HCT116 (cell line): ENCODE measurements around the gene DQX1. TPM values are rescaled to one million over a fixed set of nuclear protein-coding genes. Genes with fewer than 3 reads are reported as not detected.
"Not testable (repeated sequence)": the region's sequence is repeated elsewhere in the genome, so short reads cannot be mapped to it uniquely, and the experiment has no call there.

Experiments
- ATAC-seq: fragments of 200-7000 bp; cut with Tn5 transposase; 2 replicates; pipeline ENCODE4 v1.9.1; 2020; ENCODE audit warnings: mild to moderate bottlenecking, moderate library complexity
- BruUV-seq: library from RNA; stranded (reverse); fragments of 400-500 nt; replicated peaks from 2 replicates; lab custom pipeline; 2021; lab: Mats Ljungman, UMichigan
- CTCF ChIA-PET: fragments of 300-600 bp; sonication (Branson Sonifier 250); formaldehyde crosslinking; loops from one replicate; lab custom pipeline; 2021; ENCODE audit warnings: antibody characterized with exemption; lab: Charles Lee
- POLR2A ChIA-PET: fragments of 300-600, 350-600 bp; sonication (Branson Sonifier 250); formaldehyde crosslinking; loops from one replicate; lab custom pipeline; 2021; ENCODE audit warnings: antibody characterized with exemption; lab: Charles Lee
- RAD21 ChIA-PET, 2 experiments: fragments of 300-600 bp; sonication (Branson Sonifier 250); formaldehyde crosslinking; loops; one replicate each; lab custom pipeline; 2023; ENCODE audit warnings: low total read pairs in 2 of 2; ENCODE audit not compliant: uncharacterized antibody in 2 of 2, unreplicated experiment in 2 of 2, low non-redundant PET in 1 of 2; lab: Charles Lee
- DNase-seq: peaks from one replicate; pipeline ENCODE4 v3.0.0-alpha.2; 2010; ENCODE audit warnings: low read depth, low spot score
- H2AFZ ChIP-seq: fragments of 200-600 bp; shearing (Covaris generic), sonication (generic); 2 replicates; pipeline ENCODE4 v1.6.1; 2017; ENCODE audit warnings: low read depth, mixed run types, mixed read lengths, antibody characterized with exemption, low read length; ENCODE audit not compliant: poor library complexity, severe bottlenecking
- H3K27ac ChIP-seq: 2 replicates; pipeline ENCODE4 v1.5.1; 2012; ENCODE audit warnings: low read depth, low read length
- H3K27me3 ChIP-seq: fragments of 200-600 bp; sonication (generic); 2 replicates; pipeline ENCODE4 v1.6.1; 2016; ENCODE audit warnings: mixed run types, low read length, mixed read lengths; ENCODE audit not compliant: insufficient read depth
- H3K36me3 ChIP-seq, 2 experiments: fragments of 200-500 bp in 1 of 2; fragments of 200-600 bp in 1 of 2; sonication (Bioruptor generic) in 1 of 2; sonication (generic) in 1 of 2; 2 replicates each; pipeline versions ENCODE4 v1.5.1 to v1.6.1; 2014 to 2016; ENCODE audit warnings: low read length in 2 of 2, inconsistent platforms in 1 of 2, mixed read lengths in 1 of 2, mixed run types in 1 of 2; ENCODE audit not compliant: insufficient read depth in 2 of 2, control insufficient read depth in 1 of 2
- H3K4me1 ChIP-seq, 2 experiments: fragments of 200-600 bp in 1 of 2; sonication (generic) in 1 of 2; 2 replicates each; pipeline versions ENCODE4 v1.5.1 to v1.6.1; 2012 to 2017; ENCODE audit warnings: low read length in 2 of 2, inconsistent platforms in 1 of 2, mild to moderate bottlenecking in 1 of 2, mixed read lengths in 1 of 2, mixed run types in 1 of 2, moderate library complexity in 1 of 2; ENCODE audit not compliant: insufficient read depth in 2 of 2, control insufficient read depth in 1 of 2
- H3K4me2 ChIP-seq: fragments of 200-600 bp; sonication (generic); 2 replicates; pipeline ENCODE4 v1.6.1; 2017; ENCODE audit warnings: mixed run types, low read length, mixed read lengths
- H3K4me3 ChIP-seq, 2 experiments: fragments of 200-600 bp in 1 of 2; sonication (generic) in 1 of 2; replicated peaks in 1 of 2; 2 replicates each; pipeline ENCODE4 v1.5.1; 2011 to 2016; ENCODE audit warnings: low read length in 2 of 2, control low read depth in 1 of 2, low read depth in 1 of 2, mild to moderate bottlenecking in 1 of 2, mixed read lengths in 1 of 2, mixed run types in 1 of 2
- H3K79me2 ChIP-seq: fragments of 200-600 bp; sonication (generic); 2 replicates; pipeline ENCODE4 v1.6.1; 2017; ENCODE audit warnings: mild to moderate bottlenecking, mixed run types, low read length, moderate library complexity, mixed read lengths; ENCODE audit not compliant: insufficient read depth
- H3K9ac ChIP-seq: fragments of 200-600 bp; sonication (generic); 2 replicates; pipeline ENCODE4 v1.6.1; 2016; ENCODE audit warnings: low read length, mixed read lengths
- H3K9me2 ChIP-seq: fragments of 200-600 bp; sonication (generic), shearing (Covaris generic); 2 replicates; pipeline ENCODE4 v1.6.1; 2017; ENCODE audit warnings: mixed run types, mild to moderate bottlenecking, moderate library complexity; ENCODE audit not compliant: insufficient read depth
- H3K9me3 ChIP-seq, 2 experiments: fragments of 200-500 bp in 1 of 2; fragments of 200-600 bp in 1 of 2; sonication (Bioruptor generic) in 1 of 2; sonication (generic) in 1 of 2; 2 replicates each; pipeline ENCODE4 v1.6.1; 2014 to 2017; ENCODE audit warnings: low read length in 2 of 2, mixed read lengths in 2 of 2, inconsistent platforms in 1 of 2, low read depth in 1 of 2, mild to moderate bottlenecking in 1 of 2, mixed run types in 1 of 2, moderate library complexity in 1 of 2; ENCODE audit not compliant: control insufficient read depth in 1 of 2, insufficient read depth in 1 of 2
- H4K20me1 ChIP-seq: fragments of 200-600 bp; sonication (generic), shearing (Covaris generic); 2 replicates; pipeline ENCODE4 v1.6.1; 2017; ENCODE audit warnings: mixed run types, mild to moderate bottlenecking, moderate library complexity; ENCODE audit not compliant: insufficient read depth
- EZH2 ChIP-seq: fragments of 200-600 bp; sonication (generic); IDR thresholded peaks from 2 replicates; pipeline ENCODE4 v1.6.1; 2017; ENCODE audit warnings: antibody characterized with exemption, mixed run types
- POLR2AphosphoS5 ChIP-seq: IDR thresholded peaks from 2 replicates; pipeline ENCODE4 v1.6.1; 2011; ENCODE audit warnings: mild to moderate bottlenecking, low read depth, low read length, moderate library complexity
- intact Hi-C: fragments of 100-400 bp; cut with micrococcal nuclease; formaldehyde crosslinking; loops from 2 replicates; pipeline ENCODE4 v1.10.0; 2022
- total RNA-seq: library from RNA; stranded (reverse); gene quantifications from one replicate; pipeline ENCODE4 v1.2.1, GENCODE V29; 2021; ENCODE audit not compliant: unreplicated experiment

Gene DQX1
- total RNA-seq, 1 experiment from 2014 or later: 0.98 TPM

DNA sequence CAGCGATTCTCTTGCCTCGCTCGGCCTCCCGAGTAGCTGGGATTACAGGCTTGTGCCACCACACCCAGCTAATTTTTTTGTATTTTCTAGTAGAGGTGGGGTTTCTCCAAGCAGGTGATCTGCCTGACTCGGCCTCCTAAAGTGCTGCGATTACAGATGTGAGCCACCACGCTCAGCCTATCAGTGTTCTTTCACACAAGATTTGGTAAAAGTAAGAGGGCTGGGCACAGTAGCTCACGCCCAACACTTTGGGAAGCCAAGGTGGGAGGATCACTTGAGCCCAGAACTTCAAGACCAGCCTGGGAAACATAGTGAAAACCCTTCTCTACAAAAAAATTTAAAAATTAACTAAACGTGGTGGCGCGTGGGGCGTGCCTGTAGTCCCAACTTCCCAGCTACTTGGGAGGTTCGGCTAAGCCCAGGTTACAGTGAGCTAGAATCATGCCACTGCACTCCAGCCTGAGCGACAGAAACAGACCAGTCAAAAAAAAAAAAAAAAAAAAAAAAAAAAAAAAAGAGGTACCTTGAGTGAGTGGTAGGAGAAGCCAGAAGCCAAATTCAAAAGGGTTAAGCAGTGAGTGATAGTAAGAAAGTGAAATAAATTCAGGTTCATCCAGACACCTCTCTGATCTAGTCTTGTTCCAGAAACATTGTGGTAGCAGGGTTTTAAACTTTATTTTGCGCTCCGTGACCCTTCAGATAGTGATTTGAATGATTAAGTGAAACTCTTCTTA, 54.5 kb downstream of the DQX1 start (continued):
- no peak for TF ChIP-seq EZH2

DNA sequence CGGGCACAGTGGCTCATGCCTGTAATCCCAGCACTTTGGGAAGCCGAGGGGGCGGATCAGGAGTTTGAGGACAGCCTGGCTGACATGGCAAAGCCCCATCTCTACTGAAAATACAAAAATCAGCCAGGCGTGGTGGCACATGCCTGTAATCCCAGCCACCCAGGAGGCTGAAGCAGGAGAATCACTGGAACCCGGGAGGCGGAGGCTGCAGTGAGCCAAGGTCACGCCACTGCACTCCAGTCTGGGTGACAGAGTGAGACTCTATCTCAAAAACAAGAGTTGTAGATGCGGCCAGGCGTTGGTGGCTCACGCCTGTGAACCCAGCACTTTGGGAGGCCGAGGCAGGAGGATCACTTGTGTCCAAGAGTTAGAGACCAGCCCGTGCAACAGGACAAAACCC, 55.3 kb downstream of the DQX1 start:
- not testable (repeated sequence) for H3K9ac ChIP-seq, H3K9me2 ChIP-seq, BruUV-seq, ATAC-seq, H2AFZ ChIP-seq, H3K9me3 ChIP-seq
- Histone ChIP-seq H3K4me1 (peaks cover 12 to 23% of the 10 kb centered on the region in 2 experiments; a peak in 3 of 4 replicates), H3K79me2 (peaks cover 14% of the 10 kb centered on the region)
- ChIA-PET CTCF (interaction anchor here (0.6 kb wide), 1 partner anchor 13 kb away, joined by 3 read pairs; the partner anchor contains the start of gene WBP1), RAD21 (interaction anchor here in 1 of 2 experiments (0.6 kb wide), 1 partner anchor 13 kb away, joined by 3 read pairs; no protein-coding TSS in a partner anchor)
- TF ChIP-seq POLR2AphosphoS5: peak; percentile 13; the same call in 1 of the 2 replicates
- TF ChIP-seq, all 23 proteins: peak for 1; not testable (repeated sequence) for 22
- H3K4me3 ChIP-seq, intact Hi-C loops, H3K27ac ChIP-seq, DNase-seq, H4K20me1 ChIP-seq, H3K27me3 ChIP-seq, H3K4me2 ChIP-seq: not testable (repeated sequence)
- POLR2A ChIA-PET: interaction anchor here (0.8 to 2.7 kb wide), 3 partner anchors 11 to 30 kb away, joined by 4 to 25 read pairs (median 5); partner anchors contain the start of genes CCDC142, TTC31 and WBP1
- peaks cover 8 to 16% of the 10 kb centered on the region in 2 experiments; a peak in 2 of 4 replicates for H3K36me3 ChIP-seq

Other genes starting within 250 kb of the DQX1 start
- 0.91 TPM for gene SLC4A5, start 182.8 kb downstream of the DQX1 start, total RNA-seq
- gene DCTN1, start 145.9 kb downstream of the DQX1 start, total RNA-seq: 129 TPM
- 6.5 TPM for gene C2orf81, start 104.6 kb downstream of the DQX1 start, total RNA-seq
- 54.9 TPM for gene WDR54, start 104.5 kb downstream of the DQX1 start, total RNA-seq
- gene RTKN, start 84.3 kb downstream of the DQX1 start, total RNA-seq: 94.0 TPM
- gene INO80B, start 71.1 kb downstream of the DQX1 start, total RNA-seq: 24.0 TPM
- 64.7 TPM for gene WBP1, start 67.8 kb downstream of the DQX1 start, total RNA-seq
- gene MOGS, start 60.8 kb downstream of the DQX1 start, total RNA-seq: 72.9 TPM
- gene MRPL53, start 53.6 kb downstream of the DQX1 start, total RNA-seq: 65.4 TPM
- 15.0 TPM for gene CCDC142, start 43.2 kb downstream of the DQX1 start, total RNA-seq
- 26.4 TPM for gene TTC31, start 43.1 kb downstream of the DQX1 start, total RNA-seq
- gene LBX2, start 26.6 kb downstream of the DQX1 start, total RNA-seq: 10.1 TPM
- 39.9 TPM for gene PCGF1, start 18.5 kb downstream of the DQX1 start, total RNA-seq
- not detected for gene TLX2, start 11.8 kb downstream of the DQX1 start, total RNA-seq
- gene AUP1, start 3.5 kb upstream of the DQX1 start, total RNA-seq: 116 TPM
- gene HTRA2, start 3.7 kb upstream of the DQX1 start, total RNA-seq: 36.2 TPM
- 4.1 TPM for gene LOXL3, start 27.7 kb upstream of the DQX1 start, total RNA-seq
- gene DOK1, start 28.5 kb upstream of the DQX1 start, total RNA-seq: 18.8 TPM
- 28.2 TPM for gene M1AP, start 122.1 kb upstream of the DQX1 start, total RNA-seq
- 12.3 TPM for gene SEMA4F, start 128.0 kb upstream of the DQX1 start, total RNA-seq